Neural crest cell (in vitro differentiated cells): ENCODE measurements around the gene OS9. TPM values are rescaled to one million over a fixed set of nuclear protein-coding genes. Genes with fewer than 3 reads are reported as not detected.

Experiments
- DNase-seq: peaks from one replicate; pipeline ENCODE4 v3.0.0; 2021; ENCODE audit warnings: low read depth, mixed read lengths, low spot score
- H3K27ac Mint-ChIP-seq: one replicate; pipeline ENCODE4 v1.8.0; 2021; ENCODE audit warnings: mild to moderate bottlenecking, mixed read lengths; ENCODE audit not compliant: unreplicated experiment
- H3K27me3 Mint-ChIP-seq: 2 replicates; pipeline ENCODE4 v1.8.0; 2021; ENCODE audit warnings: low read depth, mild to moderate bottlenecking, mixed read lengths
- H3K36me3 Mint-ChIP-seq: 2 replicates; pipeline ENCODE4 v1.8.0; 2021; ENCODE audit warnings: low read depth, mild to moderate bottlenecking, mixed read lengths
- H3K4me1 Mint-ChIP-seq: 2 replicates; pipeline ENCODE4 v1.8.0; 2021; ENCODE audit warnings: mixed read lengths
- H3K4me3 Mint-ChIP-seq: one replicate; pipeline ENCODE4 v1.8.0; 2021; ENCODE audit warnings: mild to moderate bottlenecking, mixed read lengths
- H3K9me3 Mint-ChIP-seq: 2 replicates; pipeline ENCODE4 v1.8.0; 2021; ENCODE audit warnings: mixed read lengths
- CTCF ChIP-seq: fragments of 200-600 bp; sonication (generic); conservative IDR thresholded peaks from 2 replicates; pipeline ENCODE4 v1.5.0; 2021; ENCODE audit warnings: antibody characterized with exemption, mild to moderate bottlenecking
- total RNA-seq: library from RNA; stranded (reverse); gene quantifications from 2 replicates; pipeline ENCODE4 v1.2.1, GENCODE V29; 2021

OS9 gene
- total RNA-seq, 1 donor from 2014 or later: 135 TPM

- H3K4me3 Mint-ChIP-seq: peak overlapping the region; percentile 19
- DNase-seq: no peak
- no peaks in the 10 kb centered on the region for H3K9me3 Mint-ChIP-seq
- peaks cover 7% of the 10 kb centered on the region for H3K36me3 Mint-ChIP-seq
- peaks cover 95% of the 10 kb centered on the region for H3K27me3 Mint-ChIP-seq
- H3K27ac Mint-ChIP-seq: no peak overlapping the region
- no peak for TF ChIP-seq CTCF
- peaks cover 10% of the 10 kb centered on the region for H3K4me1 Mint-ChIP-seq
These were observed 70.1 kb downstream of the OS9 start for GRCh38 chr12:57763881-57764661.

GRCh38 chr12:57764662-57765002 lies 70.7 kb downstream of the OS9 start:
- H3K27me3 Mint-ChIP-seq: peaks cover 92% of the 10 kb centered on the region
- H3K4me1 Mint-ChIP-seq: peaks cover 10% of the 10 kb centered on the region
- TF ChIP-seq CTCF: no peak
- H3K27ac Mint-ChIP-seq: no peak overlapping the region
- DNase-seq: no peak
- peaks cover 7% of the 10 kb centered on the region for H3K36me3 Mint-ChIP-seq
- no peaks in the 10 kb centered on the region for H3K9me3 Mint-ChIP-seq
- no peak overlapping the region for H3K4me3 Mint-ChIP-seq

GRCh38 chr12:57765003-57765697 lies 71.2 kb downstream of the OS9 start:
- Mint-ChIP-seq H3K36me3 (peaks cover 7% of the 10 kb centered on the region), H3K4me3 (peak overlapping the region; percentile 49), H3K9me3 (no peaks in the 10 kb centered on the region), H3K27me3 (peaks cover 87% of the 10 kb centered on the region), H3K27ac (no peak overlapping the region), H3K4me1 (peaks cover 10% of the 10 kb centered on the region)
- DNase-seq: no peak
- peak; percentile 48 for TF ChIP-seq CTCF

GRCh38 chr12:57765698-57766463 lies 71.9 kb downstream of the OS9 start:
- Mint-ChIP-seq H3K27me3 (peaks cover 81% of the 10 kb centered on the region), H3K36me3 (peaks cover 10% of the 10 kb centered on the region), H3K9me3 (no peaks in the 10 kb centered on the region), H3K4me1 (peaks cover 11% of the 10 kb centered on the region), H3K4me3 (peak overlapping the region; percentile 73), H3K27ac (no peak overlapping the region)
- no peak for TF ChIP-seq CTCF
- no peak for DNase-seq

GRCh38 chr12:57766464-57767304 lies 72.8 kb downstream of the OS9 start, which contains the start of gene CYP27B1:
TSS of gene CYP27B1 (minus strand) at chr12:57767078. CDS start at chr12:57767041, 37 bp downstream.
- Mint-ChIP-seq H3K36me3 (peaks cover 10% of the 10 kb centered on the region), H3K27ac (no peak within 1 kb of the TSS), H3K9me3 (no peaks in the 10 kb centered on the region), H3K4me3 (peak within 1 kb of the TSS; percentile 73), H3K27me3 (peaks cover 76% of the 10 kb centered on the region), H3K4me1 (peaks cover 19% of the 10 kb centered on the region)
- no peak for DNase-seq
- TF ChIP-seq CTCF: no peak
